GM19463 (cell line): Measurements from ENCODE around the gene NOTCH4.
"Not testable (repeated sequence)": the region's sequence is repeated elsewhere in the genome, so short reads cannot be mapped to it uniquely, and the experiment has no call there.

Experiments
- ATAC-seq: cut with Tn5 transposase; IDR thresholded peaks from one replicate; pipeline ENCODE4 v1.9.1; 2021; ENCODE audit warnings: mild to moderate bottlenecking, moderate library complexity; ENCODE audit not compliant: unreplicated experiment

The NOTCH4 gene

DNA sequence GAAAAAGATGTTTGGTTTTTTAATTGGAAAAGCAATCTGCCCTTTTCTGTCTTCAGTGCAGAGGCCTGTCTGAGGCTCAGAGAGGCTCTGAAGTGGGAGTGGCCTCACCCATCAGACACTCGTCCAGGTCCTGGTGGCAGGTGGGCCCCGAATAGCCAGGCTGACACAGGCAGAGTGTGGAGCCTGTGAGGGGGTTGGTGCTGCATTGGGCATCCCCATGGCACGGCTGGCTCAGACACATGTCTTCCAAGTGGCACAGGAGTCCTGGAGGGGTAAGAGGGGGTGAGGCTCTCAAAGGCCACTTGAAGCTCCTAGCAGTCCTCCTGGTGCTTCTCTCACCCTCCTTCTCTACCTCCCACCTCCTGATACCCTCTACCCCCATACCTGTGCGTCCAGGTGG is 3.8 kb downstream of the NOTCH4 start:
- no peak for ATAC-seq

DNA sequence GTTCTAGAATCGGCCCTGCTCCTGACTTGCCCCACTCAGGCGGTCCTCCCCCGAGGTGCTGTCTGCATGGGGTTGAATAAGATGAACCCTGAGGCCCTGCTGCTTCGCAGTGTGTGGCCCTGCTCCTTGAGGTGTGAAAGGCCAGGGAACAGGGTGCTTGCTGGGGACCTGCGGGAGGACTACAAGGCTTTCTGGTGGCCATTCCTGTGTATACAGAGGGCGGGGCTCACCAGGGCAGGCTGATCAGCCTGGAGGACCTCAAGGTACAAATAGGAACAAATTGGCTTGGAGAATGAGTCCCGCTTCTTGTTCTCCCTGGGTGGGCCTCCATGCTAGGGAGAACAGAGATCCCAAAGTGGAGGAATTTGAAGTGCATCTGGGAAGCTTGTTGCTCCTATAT is 5.7 kb downstream of the NOTCH4 start:
- no peak for ATAC-seq

DNA sequence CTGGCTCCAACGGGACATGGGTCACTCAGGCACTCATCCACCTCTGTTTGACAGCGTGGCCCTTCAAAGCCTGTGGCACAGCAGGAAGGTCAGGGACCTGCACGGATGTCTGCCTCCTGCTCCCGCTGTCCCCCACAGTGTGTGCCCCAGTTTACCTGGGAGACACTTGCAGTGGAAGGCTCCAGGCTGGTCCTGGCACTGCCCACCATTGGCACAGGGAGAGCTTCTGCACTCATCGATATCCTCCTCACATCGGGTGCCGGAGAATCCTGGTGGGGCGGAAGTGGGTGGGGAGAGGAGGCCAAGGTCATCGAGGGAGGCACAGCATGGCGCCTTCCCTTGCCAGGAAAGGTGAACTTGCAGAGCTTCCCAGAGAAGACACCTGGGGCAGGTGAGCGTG is 6.9 kb downstream of the NOTCH4 start:
- no peak for ATAC-seq

DNA sequence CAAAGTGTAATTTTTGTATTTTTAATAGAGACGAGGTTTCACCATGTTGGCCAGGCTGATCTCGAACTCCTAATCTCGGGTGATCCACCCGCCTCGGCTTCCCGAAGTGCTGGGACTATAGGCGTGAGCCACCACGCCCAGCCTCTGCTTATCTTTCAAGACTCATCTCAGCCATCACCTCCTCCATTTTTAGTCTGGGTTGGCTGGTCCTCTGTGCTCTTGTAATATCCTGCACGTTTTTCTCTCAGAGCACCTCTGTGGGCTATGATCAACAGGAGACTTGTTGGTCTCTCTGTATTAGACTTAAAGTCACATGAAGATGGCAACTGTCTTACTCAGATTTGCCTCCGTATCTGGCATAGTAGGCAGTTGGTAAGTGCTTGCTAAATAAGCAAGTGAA is 7.6 kb downstream of the NOTCH4 start:
- no peak for ATAC-seq

DNA sequence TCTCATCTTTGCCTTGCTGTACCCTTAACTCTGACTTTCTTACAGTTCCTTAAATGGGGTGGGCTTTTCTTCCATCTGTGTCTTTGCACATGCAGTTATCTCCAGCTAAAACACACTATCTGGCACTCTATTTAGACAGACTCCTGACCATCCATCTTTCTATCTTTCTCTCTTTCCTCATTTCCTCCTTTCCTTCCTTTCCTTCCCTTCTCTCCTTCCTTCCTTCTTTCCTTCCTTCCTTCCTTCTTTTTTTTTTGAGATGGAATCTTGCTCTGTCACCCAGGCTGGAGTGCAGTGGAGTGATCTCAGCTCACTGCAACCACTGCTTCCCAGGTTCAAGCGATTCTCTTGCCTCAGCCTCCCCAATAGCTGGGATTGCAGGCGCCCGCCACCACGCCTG is 8.2 kb downstream of the NOTCH4 start:
- ATAC-seq: no peak

DNA sequence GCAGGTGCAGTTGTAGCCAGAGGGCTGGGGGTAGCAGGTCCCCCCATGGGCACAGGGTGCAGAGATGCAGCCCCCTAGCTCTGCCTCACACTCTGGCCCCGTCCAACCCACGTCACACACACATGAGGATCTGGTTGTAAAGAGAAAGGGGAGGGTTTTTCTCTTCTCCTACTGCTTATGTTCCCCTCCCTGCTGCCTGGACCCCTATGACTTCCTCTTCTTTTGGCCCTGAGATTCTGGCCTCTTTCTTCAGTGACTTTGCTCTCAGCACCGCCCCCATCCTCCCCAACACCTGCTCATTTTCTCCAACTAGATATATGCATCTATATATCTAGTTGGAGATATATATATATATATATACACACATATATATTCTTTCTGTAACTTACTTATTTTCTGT is 9.7 kb downstream of the NOTCH4 start:
- ATAC-seq: no peak

DNA sequence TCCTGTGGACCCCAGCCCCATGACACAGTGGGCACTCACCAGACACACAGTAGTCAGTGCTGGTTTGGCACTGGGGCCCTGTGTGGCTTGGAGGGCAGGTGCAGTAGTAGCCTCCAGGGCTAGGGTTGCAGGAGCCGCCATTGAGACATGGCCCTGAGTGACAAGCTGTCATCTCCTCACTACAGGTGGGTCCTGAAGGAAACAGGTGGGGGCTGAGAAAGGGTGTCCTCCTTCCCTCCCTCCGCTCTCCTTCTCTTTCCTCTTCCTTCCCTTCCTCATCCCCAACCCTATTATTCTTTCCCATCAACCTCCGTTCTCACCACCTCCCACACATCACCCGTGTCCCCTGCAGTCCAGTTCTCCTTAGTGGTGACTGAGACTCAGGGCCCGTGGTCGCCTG is 10.2 kb downstream of the NOTCH4 start:
- ATAC-seq: no peak

DNA sequence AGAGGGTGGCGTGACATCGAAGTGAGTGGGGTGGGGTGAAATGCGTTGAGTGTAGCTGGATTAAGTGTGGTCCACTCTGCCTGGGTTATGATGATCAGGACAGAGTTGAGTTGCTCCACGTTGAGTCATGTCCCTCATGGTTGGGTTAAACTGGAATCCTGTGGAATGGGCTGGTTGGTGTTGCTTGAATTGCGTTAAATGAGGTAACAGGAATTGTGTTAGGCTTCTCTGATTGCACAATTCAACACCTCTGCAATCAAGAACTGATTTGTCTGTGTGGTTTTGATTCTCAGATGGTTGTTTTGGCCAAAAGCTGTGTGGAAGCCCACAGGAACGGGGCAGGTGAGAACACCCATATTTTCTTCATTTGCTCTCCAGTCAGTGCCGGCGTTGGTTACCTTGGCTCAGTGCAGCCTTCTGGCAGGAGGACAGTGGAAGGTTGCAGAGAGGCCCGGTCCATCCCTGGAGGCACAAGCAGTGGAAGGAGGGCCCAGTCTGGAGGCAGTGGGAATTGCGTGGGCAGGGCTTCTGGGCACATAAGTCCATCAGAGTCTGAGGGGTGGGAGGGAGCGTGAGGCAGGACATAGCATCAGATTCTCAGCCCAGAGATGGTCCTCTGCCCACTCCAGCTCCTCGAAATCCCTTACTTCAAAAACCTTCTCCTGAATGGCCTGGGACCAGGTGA is 11.6 kb downstream of the NOTCH4 start:
- ATAC-seq: no peak

DNA sequence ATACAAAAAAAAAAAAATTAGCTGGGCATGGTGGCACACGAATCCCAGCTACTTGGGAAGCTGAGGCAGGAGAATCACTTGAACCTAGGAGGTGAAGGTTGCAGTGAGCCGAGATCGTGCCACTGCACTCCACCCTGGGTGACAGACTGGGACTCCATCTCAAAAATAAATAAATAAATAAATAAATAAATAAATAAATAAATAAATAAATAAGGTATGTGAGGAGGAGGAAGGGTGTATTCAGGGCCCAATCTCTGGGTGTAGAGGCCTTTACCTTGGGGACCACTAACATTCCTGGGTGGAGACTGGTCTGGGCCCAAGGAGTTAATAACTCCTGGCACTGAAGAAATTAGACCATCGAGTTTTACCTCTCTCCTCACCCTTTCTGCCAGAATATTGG is 12.4 kb downstream of the NOTCH4 start:
- not testable (repeated sequence) for ATAC-seq

DNA sequence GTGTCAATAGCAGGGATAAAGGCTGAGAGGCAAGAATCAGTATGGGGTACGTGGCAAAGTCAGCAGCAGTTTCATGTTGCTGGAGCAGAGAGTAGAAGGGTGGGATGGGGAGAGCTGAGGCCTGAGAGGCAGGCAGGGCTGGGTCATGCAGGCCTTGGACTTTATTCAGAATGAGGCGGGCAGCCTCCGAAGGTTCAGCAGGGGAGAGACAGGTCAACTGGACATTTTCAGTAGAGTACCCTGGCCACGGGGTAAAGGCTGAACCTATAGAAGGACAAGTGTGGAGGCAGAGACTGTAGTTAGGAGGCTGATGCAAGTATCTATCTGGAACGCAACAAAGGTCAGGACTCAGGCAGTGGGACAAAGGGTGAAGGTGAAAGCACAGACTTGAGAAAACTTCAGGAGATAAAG is 13.7 kb downstream of the NOTCH4 start:
- no peak for ATAC-seq

DNA sequence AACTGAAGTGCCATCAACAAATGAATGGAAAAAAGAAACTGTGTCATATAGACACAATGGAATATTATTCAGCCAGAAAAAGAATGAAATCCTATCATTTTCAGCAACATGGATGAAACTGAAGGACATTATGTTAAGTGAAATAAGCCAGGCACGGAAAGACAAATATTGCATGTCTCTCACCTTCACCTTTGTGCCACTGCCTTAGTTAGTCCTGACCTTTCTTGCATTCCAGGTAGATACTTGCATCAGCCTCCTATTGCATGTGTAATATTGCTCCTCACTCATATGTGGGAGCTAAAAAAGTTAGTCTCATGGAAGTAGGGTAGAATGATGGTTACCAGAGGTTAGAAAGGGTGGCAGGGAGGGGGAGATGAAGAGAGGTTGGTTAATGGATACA is 14.9 kb downstream of the NOTCH4 start:
- ATAC-seq: no peak

DNA sequence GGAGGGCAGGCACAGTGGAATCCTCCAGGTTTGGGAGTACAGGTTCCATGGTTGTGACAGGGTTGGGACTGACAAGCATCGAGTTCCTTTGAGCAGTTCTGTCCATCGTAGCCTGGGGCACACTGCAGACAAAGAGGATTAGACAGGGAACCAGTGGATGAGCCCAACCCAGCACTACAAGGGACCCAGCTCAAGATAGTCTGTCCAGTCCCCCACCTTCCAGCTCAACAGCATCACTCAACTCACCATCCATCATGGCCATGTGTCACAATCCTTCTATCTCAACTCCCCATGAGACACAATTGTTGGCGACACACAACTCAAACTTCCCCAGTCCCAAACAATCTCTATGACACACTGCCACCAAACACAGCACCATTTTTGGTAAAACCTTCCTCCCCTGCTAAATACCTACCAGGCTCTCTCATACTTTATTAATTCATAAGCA is 19.6 kb downstream of the NOTCH4 start:
- ATAC-seq: no peak

DNA sequence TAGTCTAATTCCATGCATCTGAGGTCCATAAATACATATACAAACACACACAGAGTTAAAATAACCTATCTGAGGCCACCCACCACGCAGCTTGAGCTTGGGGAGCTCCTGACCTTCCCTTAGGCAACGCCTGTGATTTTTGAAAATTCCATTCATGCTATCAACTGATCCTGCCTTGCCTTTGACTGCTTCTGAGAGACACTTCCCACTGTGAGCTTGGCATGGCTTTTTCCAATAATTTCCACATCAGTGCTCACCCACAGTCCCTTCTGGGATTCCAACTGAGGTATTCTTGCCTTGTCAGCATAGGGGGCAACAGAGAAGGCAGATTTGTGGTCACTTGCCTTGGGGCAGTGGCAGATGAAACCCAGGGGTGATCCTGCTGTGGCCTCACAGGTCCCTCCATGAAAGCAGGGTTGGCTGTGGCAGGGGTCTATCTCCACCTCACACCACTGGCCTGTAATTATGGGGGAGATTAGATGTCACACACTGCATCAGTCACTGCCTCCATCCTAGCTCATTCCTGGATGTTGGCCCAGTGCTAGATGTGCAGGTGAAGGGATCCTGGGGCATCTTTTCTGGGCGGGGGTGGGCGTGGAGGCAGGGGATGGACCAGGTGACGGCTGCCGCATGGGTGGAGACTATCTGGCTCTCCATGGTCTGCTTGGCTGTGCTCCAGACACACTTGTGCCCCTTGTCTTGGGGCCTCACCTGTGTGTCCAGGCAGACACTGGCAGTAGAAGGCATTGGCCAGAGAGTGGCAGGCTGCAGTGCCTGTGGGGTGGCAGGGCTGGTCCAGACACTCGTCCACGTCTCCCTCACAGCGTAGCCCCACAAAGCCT is 20.2 kb downstream of the NOTCH4 start:
- ATAC-seq: no peak

DNA sequence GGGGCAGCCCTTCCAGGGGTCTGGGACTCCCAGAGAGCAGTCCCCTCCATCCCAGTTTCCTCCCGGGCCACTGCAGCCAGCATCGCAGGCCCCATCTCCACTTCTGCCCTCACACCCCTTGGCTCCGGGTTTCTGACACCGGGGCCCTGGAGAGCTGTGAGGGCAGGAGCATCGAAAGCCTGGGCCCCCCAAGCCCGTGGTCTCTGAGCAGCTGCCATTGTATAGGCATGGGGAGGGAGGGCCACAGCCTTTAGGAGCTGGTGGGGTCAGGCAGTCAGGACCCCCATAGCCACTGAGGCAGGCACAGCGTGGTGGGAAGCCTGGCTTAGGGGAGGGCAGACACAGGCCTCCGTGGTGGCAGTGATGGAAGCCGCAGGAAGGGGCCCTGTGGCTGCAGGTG is 21.7 kb downstream of the NOTCH4 start:
- no peak for ATAC-seq

DNA sequence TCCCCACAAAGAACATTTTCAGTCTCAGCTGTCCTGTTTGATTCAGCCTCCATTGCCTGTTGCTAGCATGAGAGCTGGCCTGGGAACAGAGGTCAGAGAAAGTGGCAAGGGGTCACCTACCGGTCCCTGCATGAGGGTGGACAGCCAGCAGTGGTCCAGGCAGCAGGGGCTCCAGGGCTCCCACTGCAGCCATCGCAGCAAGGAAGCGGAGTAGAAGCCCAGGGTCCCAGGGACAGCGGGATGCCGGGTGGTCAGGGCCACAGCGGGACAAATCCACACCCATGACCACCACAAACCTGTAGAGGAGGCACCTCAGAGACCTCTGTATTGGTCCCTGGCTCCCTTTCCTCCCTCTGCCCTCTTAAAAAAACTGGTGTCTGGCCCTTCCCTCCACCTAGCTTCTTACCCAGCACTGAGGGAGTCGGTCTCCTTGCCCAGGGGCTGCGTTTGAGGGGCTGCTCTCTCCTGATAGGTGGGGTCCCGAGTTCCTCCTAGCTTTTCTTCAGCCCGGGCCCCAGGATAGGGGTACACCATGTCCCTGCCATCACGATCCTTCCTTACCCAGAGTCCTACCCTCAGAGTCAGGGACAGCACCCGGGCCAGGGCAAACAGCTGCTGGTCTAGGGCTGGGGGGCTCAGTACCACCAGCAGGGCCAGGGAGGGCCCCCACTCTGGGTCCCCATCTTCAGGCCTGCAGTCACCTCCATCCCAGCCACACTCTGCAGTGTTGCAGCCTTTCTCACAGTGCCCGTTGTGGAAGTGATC is 23.0 kb downstream of the NOTCH4 start:
- ATAC-seq: no peak

DNA sequence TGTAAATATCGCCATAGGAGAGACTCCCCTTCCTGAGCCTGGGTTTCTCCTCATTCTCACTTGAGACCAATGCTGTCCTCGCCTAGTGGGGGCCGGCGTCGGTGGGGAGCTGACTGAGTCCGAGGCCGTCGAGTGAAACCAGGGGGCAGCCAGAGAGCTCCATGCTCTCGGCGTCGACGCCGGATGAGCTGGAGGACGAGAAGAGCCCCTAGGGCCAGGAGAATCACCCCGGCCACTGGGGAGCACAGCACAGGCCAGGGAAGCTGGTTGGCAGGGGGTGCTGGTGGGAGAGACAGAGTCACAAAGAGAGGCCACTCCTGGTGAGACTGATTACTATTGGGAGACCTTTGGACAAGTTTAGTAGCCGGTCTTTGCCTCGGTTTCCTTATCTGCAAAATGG is 25.0 kb downstream of the NOTCH4 start:
- no peak for ATAC-seq

DNA sequence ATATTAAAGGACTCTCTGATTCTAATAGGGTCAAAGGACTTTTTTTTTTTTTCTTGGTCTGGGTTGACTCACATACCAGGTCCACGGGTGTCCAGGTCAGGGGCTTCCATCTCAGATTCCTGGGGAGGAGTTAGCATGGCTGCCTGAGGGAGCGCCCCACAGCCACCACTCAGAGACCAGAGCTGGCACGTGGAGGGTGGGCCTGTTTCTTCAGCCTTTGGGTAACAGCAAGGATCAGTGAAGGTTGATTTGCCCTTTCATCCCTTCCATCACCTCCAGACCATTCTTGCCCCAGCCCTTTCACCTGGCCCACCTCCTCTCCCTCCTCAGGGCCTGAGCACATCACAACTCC is 25.5 kb downstream of the NOTCH4 start:
- no peak for ATAC-seq

DNA sequence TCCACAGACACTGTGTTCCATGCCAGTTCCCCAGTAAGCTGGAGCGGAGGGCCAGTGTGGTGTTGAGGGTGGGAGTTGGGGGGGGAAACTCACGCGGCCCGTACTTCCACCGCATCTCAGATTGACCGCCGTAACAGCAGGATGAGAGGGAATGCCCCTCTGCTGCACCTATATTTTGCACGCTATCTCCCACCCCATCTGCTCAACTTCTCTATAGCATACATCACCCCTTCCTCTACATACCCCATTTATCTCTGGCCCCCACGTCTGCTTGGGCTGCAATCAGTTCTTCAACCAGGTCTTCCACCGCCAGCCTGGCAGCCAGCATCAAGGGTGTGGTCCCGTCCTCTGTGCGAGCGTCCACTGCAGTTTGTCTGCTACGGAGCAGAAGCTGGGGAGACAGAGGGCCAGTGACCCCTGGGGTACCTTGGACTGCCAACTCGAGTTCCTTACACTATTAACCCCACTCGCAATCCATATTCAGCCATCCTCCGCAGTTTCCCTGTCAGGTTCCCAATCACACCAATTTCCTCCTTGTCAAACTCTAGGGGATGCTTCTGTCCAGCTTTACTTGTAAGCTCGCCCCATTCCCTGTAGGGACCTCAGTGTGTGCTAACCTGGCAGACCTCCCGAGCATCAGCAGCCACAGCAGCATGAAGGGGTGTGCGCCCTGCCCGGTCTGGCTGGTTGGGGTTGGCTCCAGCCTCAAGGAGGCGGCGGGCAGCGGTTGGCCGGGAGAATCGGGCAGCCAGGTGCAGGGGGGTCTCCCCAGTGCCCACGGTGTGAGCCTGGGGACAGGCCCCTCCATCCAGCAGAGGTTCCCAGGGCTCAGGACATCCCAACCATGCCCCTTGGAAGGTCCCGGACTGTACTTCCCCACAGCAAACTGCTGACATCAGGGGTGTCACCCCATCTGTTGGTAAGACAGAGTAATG is 26.9 kb downstream of the NOTCH4 start:
- no peak for ATAC-seq

DNA sequence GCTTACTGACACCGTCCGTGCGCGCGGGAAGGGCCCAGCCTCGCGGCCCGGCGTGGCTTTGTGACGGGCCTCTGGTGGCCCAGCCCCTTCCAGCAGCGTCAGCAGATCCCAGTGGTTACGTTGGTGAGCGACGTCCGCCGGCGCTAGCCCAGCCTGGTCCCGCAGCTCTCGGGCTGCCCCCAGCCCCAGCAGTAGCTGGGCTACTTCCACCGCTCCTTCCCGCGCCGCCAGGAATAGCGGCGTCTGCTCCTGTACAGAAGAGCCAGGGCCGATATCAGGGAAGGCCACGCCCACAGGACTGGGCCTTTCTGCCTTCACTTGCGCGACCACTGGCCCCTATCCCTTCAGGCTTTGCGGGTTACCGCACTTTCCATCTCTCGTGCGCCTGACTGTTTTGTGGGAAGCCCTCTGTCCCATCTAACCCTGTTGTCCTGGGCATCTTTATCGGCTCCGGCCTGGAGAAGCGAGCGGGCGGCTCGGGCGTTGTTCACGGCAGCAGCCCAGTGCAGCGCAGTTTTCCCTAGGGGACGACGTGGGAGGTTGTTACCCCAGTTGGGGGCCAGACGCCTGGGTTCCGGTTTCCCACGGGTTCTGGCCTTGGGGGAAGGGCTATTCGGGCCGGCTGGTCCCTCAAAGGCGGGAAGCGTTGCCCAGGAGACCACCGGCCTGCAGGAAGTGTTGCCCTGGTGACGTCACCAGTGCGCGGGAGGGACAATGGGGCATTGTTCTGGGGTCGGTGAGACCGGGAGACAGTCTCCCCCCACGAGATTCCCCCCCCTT is 27.8 kb downstream of the NOTCH4 start:
- peak; percentile 75 for ATAC-seq

DNA sequence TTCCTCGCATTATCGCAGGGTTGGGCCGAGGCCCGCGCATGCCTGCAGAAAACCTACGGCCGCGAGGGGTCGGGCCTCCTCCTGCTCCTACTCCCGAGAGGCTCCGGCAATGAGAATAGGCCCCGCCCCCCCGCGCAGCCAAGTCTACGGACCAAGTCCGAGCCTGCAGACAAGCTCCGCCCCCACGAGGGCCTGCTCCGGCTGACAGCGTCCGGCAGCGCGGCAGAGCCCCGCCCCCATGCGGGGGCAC is 28.3 kb downstream of the NOTCH4 start:
- peak; percentile 76 for ATAC-seq
